ENCODE data around the gene SLC6A18. TPM values are rescaled to one million over a fixed set of nuclear protein-coding genes. Genes with fewer than 3 reads are reported as not detected.

Gene SLC6A18
- polyA plus RNA-seq, 1 donor (not counting 4 experiments of a cell fraction or from before 2014, with no cell fraction given) = not detected

- H3K4me3 ChIP-seq (ENCODE audit: control insufficient read depth in 2 of 3, extremely low read depth in 1 of 3, insufficient read depth in 2 of 3, low read depth in 1 of 3, low read length in 3 of 3) = no peak overlapping the region
- no peaks in the 10 kb centered on the region for H3K79me2 ChIP-seq (ENCODE audit: control insufficient read depth, insufficient read depth, low read length)
- DNase-seq (ENCODE audit: low read depth, low spot score) = no peak
- H3K9me1 ChIP-seq (ENCODE audit: control insufficient read depth, extremely low read depth, insufficient read depth, low read length) = no peaks in the 10 kb centered on the region
- no peak overlapping the region for H2AFZ ChIP-seq (ENCODE audit: control insufficient read depth, low read length)
- no peaks in the 10 kb centered on the region for H3K9me3 ChIP-seq (ENCODE audit: control insufficient read depth, low read depth, low read length)
- H3K9ac ChIP-seq (ENCODE audit: control insufficient read depth, extremely low read depth, insufficient read depth, low read length) = no peak overlapping the region
- TF ChIP-seq CTCF (optimal IDR thresholded peaks at IDR 0.05 in 1 of 3, IDR thresholded peaks at IDR 0.05 in 1 of 3, conservative IDR thresholded peaks at IDR 0.05 in 1 of 3; ENCODE audit: extremely low read depth in 1 of 3, insufficient read depth in 2 of 3, low read length in 3 of 3) = no peak
- no peak for TF ChIP-seq EZH2 (IDR thresholded peaks at IDR 0.05; ENCODE audit: low read length)
- dilution Hi-C loops (cut with MboI; ENCODE audit: extremely low pct_ligation_motif_present, low sequenced_read_pairs) = no loop called here
- no peaks in the 10 kb centered on the region for H3K27me3 ChIP-seq (ENCODE audit: control insufficient read depth, extremely low read depth, insufficient read depth, low read length)
- no peak overlapping the region for H3K4me2 ChIP-seq (ENCODE audit: control insufficient read depth, extremely low read depth, insufficient read depth, low read depth, low read length)
- H4K20me1 ChIP-seq (ENCODE audit: control insufficient read depth, extremely low read depth, insufficient read depth, low read length) = no peaks in the 10 kb centered on the region
- H3K36me3 ChIP-seq (ENCODE audit: control insufficient read depth in 2 of 2, extremely low read depth in 1 of 2, insufficient read depth in 2 of 2, low read length in 2 of 2) = no peaks in the 10 kb centered on the region
- no peak overlapping the region for H3K27ac ChIP-seq (ENCODE audit: control insufficient read depth, insufficient read depth, low read length)
- no peak for FAIRE-seq
- no peaks in the 10 kb centered on the region for H3K4me1 ChIP-seq (ENCODE audit: control insufficient read depth, extremely low read depth, insufficient read depth, low read length)
These were observed 46.4 kb upstream of the SLC6A18 start for GRCh38 chr5:1178529-1179382.

DNA sequence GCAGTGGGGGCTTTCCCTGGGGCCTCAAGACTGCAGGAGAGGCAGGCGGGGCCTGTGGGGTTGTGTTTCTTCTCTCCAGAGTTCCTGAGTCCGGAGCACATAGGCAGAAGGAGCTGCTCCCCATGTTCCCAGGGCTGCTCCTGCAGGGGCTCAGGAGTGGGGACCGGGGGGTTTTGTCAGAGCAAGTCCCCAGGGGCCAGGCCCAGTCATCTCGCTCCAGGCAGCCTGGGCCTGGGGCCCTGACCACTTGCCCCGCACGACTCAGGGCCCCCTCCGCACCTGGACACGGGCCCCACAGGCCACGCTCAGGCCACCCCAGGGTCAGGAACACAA, 45.8 kb upstream of the SLC6A18 start:
- Histone ChIP-seq H3K4me3 (ENCODE audit: control insufficient read depth in 2 of 3, extremely low read depth in 1 of 3, insufficient read depth in 2 of 3, low read depth in 1 of 3, low read length in 3 of 3) (no peak overlapping the region), H3K27me3 (ENCODE audit: control insufficient read depth, extremely low read depth, insufficient read depth, low read length) (no peaks in the 10 kb centered on the region), H3K4me2 (ENCODE audit: control insufficient read depth, extremely low read depth, insufficient read depth, low read depth, low read length) (no peak overlapping the region), H3K9me3 (ENCODE audit: control insufficient read depth, low read depth, low read length) (no peaks in the 10 kb centered on the region), H3K9ac (ENCODE audit: control insufficient read depth, extremely low read depth, insufficient read depth, low read length) (no peak overlapping the region), H2AFZ (ENCODE audit: control insufficient read depth, low read length) (no peak overlapping the region), H3K36me3 (ENCODE audit: control insufficient read depth in 2 of 2, extremely low read depth in 1 of 2, insufficient read depth in 2 of 2, low read length in 2 of 2) (no peaks in the 10 kb centered on the region), H3K4me1 (ENCODE audit: control insufficient read depth, extremely low read depth, insufficient read depth, low read length) (no peaks in the 10 kb centered on the region), H4K20me1 (ENCODE audit: control insufficient read depth, extremely low read depth, insufficient read depth, low read length) (no peaks in the 10 kb centered on the region), H3K27ac (ENCODE audit: control insufficient read depth, insufficient read depth, low read length) (no peak overlapping the region), H3K79me2 (ENCODE audit: control insufficient read depth, insufficient read depth, low read length) (no peaks in the 10 kb centered on the region), H3K9me1 (ENCODE audit: control insufficient read depth, extremely low read depth, insufficient read depth, low read length) (no peaks in the 10 kb centered on the region)
- dilution Hi-C loops (cut with MboI; ENCODE audit: extremely low pct_ligation_motif_present, low sequenced_read_pairs) = no loop called here
- TF ChIP-seq CTCF (optimal IDR thresholded peaks at IDR 0.05 in 1 of 3, IDR thresholded peaks at IDR 0.05 in 1 of 3, conservative IDR thresholded peaks at IDR 0.05 in 1 of 3; ENCODE audit: extremely low read depth in 1 of 3, insufficient read depth in 2 of 3, low read length in 3 of 3) (no peak), EZH2 (IDR thresholded peaks at IDR 0.05; ENCODE audit: low read length) (no peak)
- FAIRE-seq = no peak
- DNase-seq (ENCODE audit: low read depth, low spot score) = no peak
